Hepatic stellate cell (primary cell): ENCODE results near the gene CNOT6L.

Source experiments
- DNase-seq: peaks from one replicate; pipeline ENCODE4 v3.0.0; 2011; ENCODE audit warnings: low spot score

The CNOT6L gene

DNA sequence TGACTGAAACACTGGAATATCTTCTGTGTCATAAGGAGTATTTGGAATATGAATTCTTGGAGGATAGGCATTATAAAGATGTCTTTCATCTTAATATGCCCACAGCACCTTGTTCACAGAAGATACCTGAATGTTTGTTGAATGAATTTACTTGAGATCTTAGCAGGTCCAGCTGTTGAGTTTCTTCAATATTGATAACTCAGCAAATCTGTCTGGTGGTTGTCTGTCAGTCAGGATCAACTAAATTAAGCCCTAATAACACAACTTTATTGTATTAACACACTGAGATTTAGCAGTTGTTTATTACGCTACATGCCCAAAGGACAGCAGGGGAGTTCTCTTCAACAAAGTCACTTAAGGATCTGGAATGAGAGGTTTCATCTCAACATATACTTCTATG, 106.5 kb downstream of the CNOT6L start:
- DNase-seq, result no peak

- no peak for DNase-seq
Measured at GRCh38 chr4:77711469-77711868, 107.7 kb downstream of the CNOT6L start.

GRCh38 chr4:77710684-77711083, 108.5 kb downstream of the CNOT6L start:
- DNase-seq, result no peak

DNA sequence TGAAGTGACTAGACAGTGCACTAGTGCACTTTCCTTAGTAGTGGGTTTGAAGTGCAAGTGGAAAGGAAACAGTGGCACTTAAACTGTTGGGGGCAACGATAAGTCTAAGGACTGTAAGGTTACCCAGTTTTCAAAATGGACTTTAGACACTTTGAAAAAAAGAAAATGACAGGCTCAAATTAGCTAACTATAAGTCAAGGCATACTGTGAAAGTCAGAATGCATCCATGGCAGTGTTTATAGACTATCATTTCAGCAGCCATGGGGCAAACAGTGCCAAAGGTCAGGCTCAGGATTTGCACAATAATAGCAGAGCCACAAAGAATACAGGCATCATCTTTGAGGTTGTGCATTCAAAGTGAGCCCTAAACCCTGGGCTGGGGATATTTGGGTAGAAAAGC, 109.1 kb downstream of the CNOT6L start:
- DNase-seq, result no peak

DNA sequence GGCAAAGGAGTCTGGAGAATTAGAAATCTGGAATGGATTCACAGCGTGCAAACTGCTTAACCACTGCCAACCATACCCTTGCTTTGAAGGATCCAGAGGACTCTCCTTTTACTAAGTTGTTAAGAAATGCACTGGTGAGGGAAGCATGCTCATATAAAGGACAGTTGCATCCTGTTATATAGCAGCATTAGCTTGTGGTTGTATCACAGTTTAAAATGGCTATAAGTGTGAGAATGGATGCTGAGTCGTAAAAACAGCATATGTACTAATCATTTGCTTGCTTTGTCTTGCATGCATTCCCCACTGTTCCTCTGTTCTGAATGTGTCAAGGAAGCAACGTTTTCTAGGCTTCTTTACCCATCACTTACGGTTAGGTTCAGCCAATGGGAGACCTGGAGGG, 112.5 kb downstream of the CNOT6L start:
- DNase-seq, result no peak

- DNase-seq, result no peak
Measured at GRCh38 chr4:77703666-77704065, 115.5 kb downstream of the CNOT6L start.

DNA sequence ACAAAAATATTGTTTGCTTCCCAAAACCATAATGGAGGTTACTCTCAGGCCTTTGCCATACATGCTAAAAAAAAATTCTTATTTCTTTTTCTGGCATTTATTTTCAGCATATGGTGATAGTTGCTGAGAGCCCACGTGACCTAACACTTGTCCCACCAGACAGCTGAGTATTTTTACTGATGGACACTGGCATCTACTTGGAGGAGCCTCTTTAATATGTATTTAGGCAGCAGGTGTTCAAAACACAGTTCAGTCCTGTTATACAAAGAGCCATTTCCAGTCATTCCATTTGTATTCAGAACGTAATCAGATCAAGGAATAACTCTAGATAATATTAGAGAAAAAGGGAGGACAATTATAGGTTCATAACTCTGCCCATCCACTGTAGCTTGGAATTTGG, 118.0 kb downstream of the CNOT6L start:
- no peak for DNase-seq

DNA sequence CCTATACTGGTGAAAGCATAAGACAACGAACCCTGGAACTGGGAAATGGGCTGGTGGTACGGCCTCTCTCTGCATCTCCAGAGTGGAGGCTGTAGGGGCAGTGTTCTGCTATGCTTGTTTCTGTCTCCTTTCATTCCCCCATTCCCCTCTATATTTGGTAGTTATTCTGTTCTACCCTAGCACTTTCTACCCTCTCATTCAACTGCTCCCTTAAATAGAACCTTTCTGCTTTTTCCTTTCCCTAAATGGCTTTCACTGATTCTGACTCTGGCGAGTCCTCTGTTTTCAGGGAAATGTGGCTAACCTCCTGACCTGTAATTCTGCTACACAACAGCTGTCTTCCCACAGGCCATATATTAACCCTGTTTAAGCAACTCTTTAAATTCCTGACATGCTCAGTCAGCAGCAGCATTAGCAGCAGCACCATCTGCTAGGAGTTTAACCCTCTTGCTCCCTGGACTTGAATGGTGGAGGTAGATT, 119.4 kb downstream of the CNOT6L start:
- DNase-seq, result peak; percentile 26

DNA sequence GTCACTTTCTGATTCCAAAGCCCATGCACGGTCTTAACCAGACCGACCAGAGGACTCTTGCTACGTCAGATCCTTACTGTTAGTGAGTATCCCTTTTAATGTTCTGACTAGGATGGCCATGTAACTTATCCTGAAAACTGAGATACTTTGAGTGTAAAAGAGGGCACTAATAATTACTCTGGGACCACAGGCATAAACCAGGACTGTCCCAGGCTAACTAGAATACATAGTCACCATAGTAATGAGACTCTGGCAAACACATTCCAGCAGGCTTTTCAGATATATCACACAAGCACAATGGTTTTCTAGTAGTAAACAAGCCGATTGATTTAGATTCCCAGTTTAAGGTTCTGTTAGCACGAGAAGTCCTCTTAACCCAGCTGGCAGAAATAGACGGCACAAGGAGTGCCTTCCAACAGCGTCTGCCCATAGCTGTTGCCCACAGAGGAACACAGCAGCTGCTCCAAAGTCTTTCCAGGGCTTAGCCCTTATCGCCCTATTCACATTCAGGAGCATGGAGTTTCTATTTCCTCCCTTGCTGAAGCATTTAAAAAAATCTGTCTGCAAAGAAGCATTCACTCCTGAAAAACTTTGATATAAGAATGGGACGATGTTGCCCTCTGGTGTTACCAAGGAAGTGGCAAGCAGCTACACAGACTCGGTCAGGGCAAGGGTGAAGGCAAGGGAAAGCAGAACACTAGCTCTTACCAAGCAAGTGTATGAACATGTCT, 121.1 kb downstream of the CNOT6L start:
- DNase-seq, result peak; percentile 32

DNA sequence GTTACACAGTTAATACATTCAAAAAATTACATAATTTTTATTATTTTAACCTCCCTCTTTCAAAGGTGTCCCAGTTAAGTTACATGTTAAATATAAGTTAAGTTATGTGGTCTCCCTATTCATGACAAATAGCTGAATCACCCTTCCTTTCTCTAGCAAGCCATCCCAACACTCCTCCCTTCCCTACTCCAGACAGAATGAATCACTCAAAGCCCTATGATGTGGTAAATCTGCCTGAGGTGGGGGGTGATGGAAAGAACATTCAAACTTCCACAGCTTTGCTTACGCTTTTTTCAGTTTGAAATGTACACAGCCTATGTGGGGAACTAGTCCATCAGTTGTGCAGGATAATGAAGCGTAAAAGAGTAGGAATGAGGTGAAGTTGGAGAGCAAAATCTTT, 123.4 kb downstream of the CNOT6L start:
- DNase-seq, result peak; percentile 49

DNA sequence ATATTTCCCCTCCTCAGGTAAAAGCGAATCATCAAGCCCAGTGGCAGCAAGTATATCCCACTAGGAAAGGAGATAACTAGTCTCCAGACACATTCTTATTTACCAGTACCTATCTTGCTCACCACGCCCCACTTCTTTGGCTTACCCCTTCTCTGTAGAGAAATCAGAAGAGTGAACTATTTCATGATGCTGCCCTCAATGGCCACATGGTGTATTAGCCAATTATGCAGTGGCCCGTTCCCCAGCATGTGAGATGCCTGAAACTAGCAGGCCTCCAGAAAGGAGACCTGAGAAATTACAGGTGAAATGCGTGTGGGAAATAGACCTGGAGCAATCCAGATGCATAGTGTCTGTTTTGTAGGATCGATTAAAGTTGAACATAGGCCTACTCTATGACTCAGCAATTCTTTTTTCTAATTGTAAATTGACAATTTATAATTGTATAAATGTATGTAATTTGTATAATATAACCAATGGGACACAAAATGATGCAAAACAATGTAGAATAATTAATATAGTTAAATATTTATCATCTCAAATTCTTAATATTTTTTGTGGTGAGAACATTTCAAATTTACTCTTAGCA, 126.2 kb downstream of the CNOT6L start:
- DNase-seq, result no peak

GRCh38 chr4:77681792-77682191, 137.4 kb downstream of the CNOT6L start:
- DNase-seq, result no peak

DNA sequence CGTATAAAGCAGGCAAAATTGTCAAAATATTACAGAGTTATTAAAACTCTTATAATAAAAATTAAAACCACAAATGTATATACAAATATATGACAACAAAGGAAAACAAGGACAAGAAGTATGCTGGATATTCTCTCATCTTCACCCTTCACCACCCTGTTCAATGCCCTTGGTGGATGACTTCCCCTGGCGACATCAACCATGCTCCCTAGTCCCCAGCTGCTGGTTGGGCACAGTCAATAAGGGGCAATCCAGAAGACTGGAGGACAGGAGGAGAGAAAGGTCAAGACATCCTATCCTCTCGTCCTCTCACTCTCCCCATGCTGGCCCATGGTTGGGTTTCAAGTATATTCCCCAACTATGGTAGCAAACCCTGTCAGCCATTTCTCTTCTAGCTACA, 142.3 kb downstream of the CNOT6L start:
- no peak for DNase-seq

GRCh38 chr4:77671051-77671450, 148.1 kb downstream of the CNOT6L start:
- DNase-seq, result no peak

- no peak for DNase-seq
Measured at GRCh38 chr4:77669946-77670590, 149.1 kb downstream of the CNOT6L start.

- DNase-seq, result no peak
Measured at GRCh38 chr4:77665381-77666069, 153.6 kb downstream of the CNOT6L start.
